Liver (tissue), 9 donors: ENCODE results near the gene GATB. TPM values are rescaled to one million over a fixed set of nuclear protein-coding genes. Genes with fewer than 3 reads are reported as not detected.

ENCODE experiments used
- DNase-seq: peaks from one replicate; pipeline ENCODE4 v3.0.0-alpha.2; 2017; ENCODE audit warnings: low spot score
- H3K27ac ChIP-seq, 2 donors: one replicate each; pipeline ENCODE4 v1.7.0; 2013; ENCODE audit warnings: inconsistent platforms in 2 of 2, low read length in 2 of 2, control low read depth in 1 of 2, low read depth in 1 of 2, mild to moderate bottlenecking in 1 of 2
- H3K27me3 ChIP-seq, 4 donors: one replicate each; pipeline versions ENCODE4 v1.6.1 to v1.7.0; 2013; ENCODE audit warnings: low read length in 3 of 4, inconsistent platforms in 1 of 4, mild to moderate bottlenecking in 1 of 4, moderate library complexity in 1 of 4; ENCODE audit not compliant: control insufficient read depth in 4 of 4, insufficient read depth in 4 of 4
- H3K36me3 ChIP-seq, 4 donors: one replicate each; pipeline versions ENCODE4 v1.6.1 to v1.7.0; 2013; ENCODE audit warnings: low read length in 3 of 4, mild to moderate bottlenecking in 3 of 4, low read depth in 1 of 4, moderate library complexity in 1 of 4; ENCODE audit not compliant: control insufficient read depth in 4 of 4, insufficient read depth in 3 of 4
- H3K4me1 ChIP-seq, 4 donors: one replicate each; pipeline versions ENCODE4 v1.6.1 to v1.7.0; 2013; ENCODE audit warnings: low read length in 3 of 4, mild to moderate bottlenecking in 3 of 4, moderate library complexity in 1 of 4; ENCODE audit not compliant: control insufficient read depth in 4 of 4, insufficient read depth in 4 of 4
- H3K4me3 ChIP-seq, 3 donors: one replicate each; pipeline versions ENCODE4 v1.6.1 to v1.7.0; 2013; ENCODE audit warnings: low read length in 3 of 3, control low read depth in 1 of 3, low read depth in 1 of 3, mild to moderate bottlenecking in 1 of 3
- H3K9ac ChIP-seq, 2 donors: one replicate each; pipeline ENCODE4 v1.7.0; 2013; ENCODE audit warnings: low read length in 2 of 2, mild to moderate bottlenecking in 2 of 2, moderate library complexity in 2 of 2, control low read depth in 1 of 2, low read depth in 1 of 2
- H3K9me3 ChIP-seq, 4 donors: one replicate each; pipeline versions ENCODE4 v1.6.1 to v1.7.0; 2013; ENCODE audit warnings: low read length in 3 of 4; ENCODE audit not compliant: control insufficient read depth in 4 of 4
- EGR1 ChIP-seq, 2 donors: IDR thresholded peaks; 2 replicates each; pipeline ENCODE4 v1.6.1; 2016 to 2018; ENCODE audit warnings: antibody characterized with exemption in 2 of 2, low read depth in 2 of 2
- FOXA1 ChIP-seq: IDR thresholded peaks from 2 replicates; pipeline ENCODE4 v1.6.1; 2016; ENCODE audit warnings: antibody characterized with exemption
- FOXA2 ChIP-seq: IDR thresholded peaks from 2 replicates; pipeline ENCODE4 v1.6.1; 2016; ENCODE audit warnings: antibody characterized with exemption
- GABPA ChIP-seq, 2 donors: IDR thresholded peaks in 1 of 2; conservative IDR thresholded peaks in 1 of 2; 2 replicates each; pipeline ENCODE4 v1.6.1; 2016; ENCODE audit warnings: antibody characterized with exemption in 2 of 2, mild to moderate bottlenecking in 1 of 2, moderate library complexity in 1 of 2
- HNF4A ChIP-seq, 2 donors: conservative IDR thresholded peaks; 2 replicates each; pipeline ENCODE4 v1.6.1; 2016; ENCODE audit warnings: antibody characterized with exemption in 2 of 2, mild to moderate bottlenecking in 2 of 2
- HNF4G ChIP-seq: IDR thresholded peaks from 2 replicates; pipeline ENCODE4 v1.6.1; 2016; ENCODE audit warnings: antibody characterized with exemption
- JUND ChIP-seq, 2 donors: IDR thresholded peaks; 2 replicates each; pipeline ENCODE4 v1.6.1; 2016; ENCODE audit warnings: antibody characterized with exemption in 2 of 2
- NR2F2 ChIP-seq: IDR thresholded peaks from 2 replicates; pipeline ENCODE4 v1.6.1; 2016; ENCODE audit warnings: antibody characterized with exemption
- RAD21 ChIP-seq, 2 donors: IDR thresholded peaks; 2 replicates each; pipeline ENCODE4 v1.6.1; 2016; ENCODE audit warnings: antibody characterized with exemption in 2 of 2, mild to moderate bottlenecking in 2 of 2
- RXRA ChIP-seq, 2 donors: IDR thresholded peaks; 2 replicates each; pipeline ENCODE4 v1.6.1; 2017 to 2018; ENCODE audit warnings: antibody characterized with exemption in 2 of 2, mild to moderate bottlenecking in 1 of 2
- SP1 ChIP-seq: IDR thresholded peaks from 2 replicates; pipeline ENCODE4 v1.6.1; 2018; ENCODE audit warnings: antibody characterized with exemption, mild to moderate bottlenecking
- TAF1 ChIP-seq: conservative IDR thresholded peaks from 2 replicates; pipeline ENCODE4 v1.6.1; 2016; ENCODE audit warnings: antibody characterized with exemption, mild to moderate bottlenecking
- YY1 ChIP-seq: IDR thresholded peaks from 2 replicates; pipeline ENCODE4 v1.6.1; 2016; ENCODE audit warnings: antibody characterized with exemption, mild to moderate bottlenecking
- WGBS: extraction: QIAGEN DNeasy Blood & Tissue Kit; methylation state at CpG from one replicate; pipeline ENCODE4 v1.1.7; 2013; 5-methylcytosine and 5-hydroxymethylcytosine counted together
- polyA plus RNA-seq, 2 donors: library from polyadenylated mRNA; stranded (reverse) in 1 of 2; unstranded in 1 of 2; fragments of 200-250 nt in 1 of 2; fragments of >200 nt in 1 of 2; fragmentation: Nextera tagmentation in 1 of 2; extraction: Ambion mirVana in 1 of 2; gene quantifications; one replicate each; pipeline versions ENCODE4 v1.2.1 to v1.2.3, GENCODE V29; 2013 to 2015
- total RNA-seq, 2 donors: library from RNA; depleted of rRNA; stranded (reverse); fragments of >200 nt; gene quantifications; one replicate each; pipeline ENCODE4 v1.2.3, GENCODE V29; 2014
- TF ChIP-seq, protein P1 (sequence below): IDR thresholded peaks from 2 replicates; pipeline ENCODE4 v1.6.1; 2016; ENCODE audit warnings: antibody characterized with exemption
- TF ChIP-seq, protein P2 (sequence below): IDR thresholded peaks from 2 replicates; pipeline ENCODE4 v1.6.1; 2016; ENCODE audit warnings: antibody characterized with exemption
- TF ChIP-seq, protein P3 (sequence below): fragments of 150-350 bp; IDR thresholded peaks from 2 replicates; pipeline ENCODE4 v1.5.1; 2017; ENCODE audit warnings: improper control_type of control experiment, low read depth, low read length; ENCODE audit not compliant: missing input control
- TF ChIP-seq, protein P4 (sequence below): IDR thresholded peaks from 2 replicates; pipeline ENCODE4 v1.6.1; 2016; ENCODE audit warnings: antibody characterized with exemption, mild to moderate bottlenecking
- donor health status: healthy.
- donor health status: healthy.
- donor health status: healthy.
- donor health status: healthy.
- donor health status: healthy.

Gene GATB
- total and polyA plus RNA-seq, 4 donors = 10.4 to 17.3 (median 12.5) TPM

DNA sequence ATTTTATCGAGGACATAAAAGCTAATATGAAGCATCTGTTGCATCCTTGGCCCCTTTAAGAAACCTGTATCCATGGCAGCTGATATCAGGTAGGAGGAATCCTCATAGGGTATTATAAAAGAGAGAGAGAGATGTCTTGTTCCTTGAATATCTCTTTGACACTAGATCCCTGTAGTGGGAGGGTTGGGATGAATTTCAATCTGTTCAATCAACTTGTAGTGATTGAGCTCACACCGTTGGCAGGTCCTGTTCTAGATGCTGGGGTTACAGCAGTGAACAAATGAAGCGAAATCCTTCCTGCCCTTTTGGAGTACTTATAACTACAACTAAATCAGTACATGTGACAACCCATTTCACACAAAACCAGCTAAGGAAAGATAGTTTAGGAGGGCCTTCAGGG, 35.3 kb upstream of the GATB start (continued):
- TF ChIP-seq, protein P1, sequence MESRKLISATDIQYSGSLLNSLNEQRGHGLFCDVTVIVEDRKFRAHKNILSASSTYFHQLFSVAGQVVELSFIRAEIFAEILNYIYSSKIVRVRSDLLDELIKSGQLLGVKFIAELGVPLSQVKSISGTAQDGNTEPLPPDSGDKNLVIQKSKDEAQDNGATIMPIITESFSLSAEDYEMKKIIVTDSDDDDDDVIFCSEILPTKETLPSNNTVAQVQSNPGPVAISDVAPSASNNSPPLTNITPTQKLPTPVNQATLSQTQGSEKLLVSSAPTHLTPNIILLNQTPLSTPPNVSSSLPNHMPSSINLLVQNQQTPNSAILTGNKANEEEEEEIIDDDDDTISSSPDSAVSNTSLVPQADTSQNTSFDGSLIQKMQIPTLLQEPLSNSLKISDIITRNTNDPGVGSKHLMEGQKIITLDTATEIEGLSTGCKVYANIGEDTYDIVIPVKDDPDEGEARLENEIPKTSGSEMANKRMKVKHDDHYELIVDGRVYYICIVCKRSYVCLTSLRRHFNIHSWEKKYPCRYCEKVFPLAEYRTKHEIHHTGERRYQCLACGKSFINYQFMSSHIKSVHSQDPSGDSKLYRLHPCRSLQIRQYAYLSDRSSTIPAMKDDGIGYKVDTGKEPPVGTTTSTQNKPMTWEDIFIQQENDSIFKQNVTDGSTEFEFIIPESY = no peak
- no peak for TF ChIP-seq JUND (IDR thresholded peaks at IDR 0.05)

DNA sequence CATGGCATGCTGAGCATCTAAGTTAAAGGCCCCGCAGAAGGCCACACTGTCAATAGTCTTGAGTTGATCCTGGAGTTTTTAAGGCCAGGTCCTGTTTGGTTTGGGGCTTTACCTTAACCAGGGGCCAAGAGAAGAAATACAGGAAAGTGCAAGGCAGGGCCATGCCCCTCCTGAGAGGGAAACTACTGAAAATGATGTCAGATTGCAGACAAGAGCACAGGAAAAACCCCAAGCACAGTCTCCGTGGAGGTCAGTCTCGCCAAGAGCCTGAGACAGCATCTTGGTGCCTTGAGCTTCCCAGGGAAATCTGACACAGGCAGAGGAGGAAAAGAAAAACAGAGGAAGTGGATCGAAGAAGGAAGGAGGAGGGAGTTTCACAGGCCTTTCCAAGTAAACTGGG, 32.2 kb upstream of the GATB start:
- 73% methylated on average over 4 of the region's 4 CpGs for WGBS
- no peak for DNase-seq
- H3K4me1 ChIP-seq = peaks cover 2 to 15% (median 11%) of the 10 kb centered on the region in 4 donors
- H3K27me3 ChIP-seq = no peaks in the 10 kb centered on the region
- no peaks in the 10 kb centered on the region for H3K9me3 ChIP-seq
- no peak overlapping the region for H3K27ac ChIP-seq
- no peak for TF ChIP-seq TAF1
- TF ChIP-seq GABPA (IDR thresholded peaks at IDR 0.05 in 1 of 2, conservative IDR thresholded peaks at IDR 0.05 in 1 of 2) = no peak
- TF ChIP-seq NR2F2 = no peak
- no peak for TF ChIP-seq FOXA1
- TF ChIP-seq RAD21 (IDR thresholded peaks at IDR 0.05) = no peak
- TF ChIP-seq, protein P2, sequence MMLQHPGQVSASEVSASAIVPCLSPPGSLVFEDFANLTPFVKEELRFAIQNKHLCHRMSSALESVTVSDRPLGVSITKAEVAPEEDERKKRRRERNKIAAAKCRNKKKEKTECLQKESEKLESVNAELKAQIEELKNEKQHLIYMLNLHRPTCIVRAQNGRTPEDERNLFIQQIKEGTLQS = no peak
- TF ChIP-seq, protein P3, sequence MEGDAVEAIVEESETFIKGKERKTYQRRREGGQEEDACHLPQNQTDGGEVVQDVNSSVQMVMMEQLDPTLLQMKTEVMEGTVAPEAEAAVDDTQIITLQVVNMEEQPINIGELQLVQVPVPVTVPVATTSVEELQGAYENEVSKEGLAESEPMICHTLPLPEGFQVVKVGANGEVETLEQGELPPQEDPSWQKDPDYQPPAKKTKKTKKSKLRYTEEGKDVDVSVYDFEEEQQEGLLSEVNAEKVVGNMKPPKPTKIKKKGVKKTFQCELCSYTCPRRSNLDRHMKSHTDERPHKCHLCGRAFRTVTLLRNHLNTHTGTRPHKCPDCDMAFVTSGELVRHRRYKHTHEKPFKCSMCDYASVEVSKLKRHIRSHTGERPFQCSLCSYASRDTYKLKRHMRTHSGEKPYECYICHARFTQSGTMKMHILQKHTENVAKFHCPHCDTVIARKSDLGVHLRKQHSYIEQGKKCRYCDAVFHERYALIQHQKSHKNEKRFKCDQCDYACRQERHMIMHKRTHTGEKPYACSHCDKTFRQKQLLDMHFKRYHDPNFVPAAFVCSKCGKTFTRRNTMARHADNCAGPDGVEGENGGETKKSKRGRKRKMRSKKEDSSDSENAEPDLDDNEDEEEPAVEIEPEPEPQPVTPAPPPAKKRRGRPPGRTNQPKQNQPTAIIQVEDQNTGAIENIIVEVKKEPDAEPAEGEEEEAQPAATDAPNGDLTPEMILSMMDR = no peak
- TF ChIP-seq RXRA (IDR thresholded peaks at IDR 0.05) = no peak
- TF ChIP-seq HNF4A (conservative IDR thresholded peaks at IDR 0.05) = no peak
- TF ChIP-seq, protein P4, sequence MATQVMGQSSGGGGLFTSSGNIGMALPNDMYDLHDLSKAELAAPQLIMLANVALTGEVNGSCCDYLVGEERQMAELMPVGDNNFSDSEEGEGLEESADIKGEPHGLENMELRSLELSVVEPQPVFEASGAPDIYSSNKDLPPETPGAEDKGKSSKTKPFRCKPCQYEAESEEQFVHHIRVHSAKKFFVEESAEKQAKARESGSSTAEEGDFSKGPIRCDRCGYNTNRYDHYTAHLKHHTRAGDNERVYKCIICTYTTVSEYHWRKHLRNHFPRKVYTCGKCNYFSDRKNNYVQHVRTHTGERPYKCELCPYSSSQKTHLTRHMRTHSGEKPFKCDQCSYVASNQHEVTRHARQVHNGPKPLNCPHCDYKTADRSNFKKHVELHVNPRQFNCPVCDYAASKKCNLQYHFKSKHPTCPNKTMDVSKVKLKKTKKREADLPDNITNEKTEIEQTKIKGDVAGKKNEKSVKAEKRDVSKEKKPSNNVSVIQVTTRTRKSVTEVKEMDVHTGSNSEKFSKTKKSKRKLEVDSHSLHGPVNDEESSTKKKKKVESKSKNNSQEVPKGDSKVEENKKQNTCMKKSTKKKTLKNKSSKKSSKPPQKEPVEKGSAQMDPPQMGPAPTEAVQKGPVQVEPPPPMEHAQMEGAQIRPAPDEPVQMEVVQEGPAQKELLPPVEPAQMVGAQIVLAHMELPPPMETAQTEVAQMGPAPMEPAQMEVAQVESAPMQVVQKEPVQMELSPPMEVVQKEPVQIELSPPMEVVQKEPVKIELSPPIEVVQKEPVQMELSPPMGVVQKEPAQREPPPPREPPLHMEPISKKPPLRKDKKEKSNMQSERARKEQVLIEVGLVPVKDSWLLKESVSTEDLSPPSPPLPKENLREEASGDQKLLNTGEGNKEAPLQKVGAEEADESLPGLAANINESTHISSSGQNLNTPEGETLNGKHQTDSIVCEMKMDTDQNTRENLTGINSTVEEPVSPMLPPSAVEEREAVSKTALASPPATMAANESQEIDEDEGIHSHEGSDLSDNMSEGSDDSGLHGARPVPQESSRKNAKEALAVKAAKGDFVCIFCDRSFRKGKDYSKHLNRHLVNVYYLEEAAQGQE = no peak
- no peak for TF ChIP-seq SP1
- no peak for TF ChIP-seq HNF4G
- H3K4me3 ChIP-seq = no peak overlapping the region
- no peaks in the 10 kb centered on the region for H3K36me3 ChIP-seq
- H3K9ac ChIP-seq = no peak overlapping the region

DNA sequence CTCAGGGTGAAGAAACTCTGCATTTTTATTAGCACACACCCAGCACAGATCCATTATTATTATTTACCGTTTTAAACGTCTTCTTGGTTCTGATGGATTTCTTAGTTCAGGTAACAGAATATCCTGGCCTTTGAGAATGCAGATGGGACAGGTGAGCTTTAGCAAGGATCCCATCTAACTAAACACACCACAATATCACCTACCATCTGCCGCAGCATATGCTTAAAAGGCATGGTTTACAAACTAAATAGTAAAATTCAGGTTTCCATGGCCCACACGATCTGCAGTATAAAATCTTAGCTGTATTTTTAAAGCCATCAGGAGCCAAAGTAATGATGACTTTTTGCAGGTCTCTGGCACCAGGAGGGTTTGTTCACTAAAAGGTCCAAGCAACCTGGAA, 31.7 kb upstream of the GATB start:
- no peak for DNase-seq
- 92% methylated on average over 4 of the region's 4 CpGs for WGBS
- Histone ChIP-seq H3K4me3 (no peak overlapping the region), H3K9ac (no peak overlapping the region), H3K27ac (no peak overlapping the region), H3K9me3 (no peaks in the 10 kb centered on the region), H3K27me3 (no peaks in the 10 kb centered on the region), H3K36me3 (no peaks in the 10 kb centered on the region), H3K4me1 (peaks cover 2 to 13% (median 8%) of the 10 kb centered on the region in 4 donors)
- TF ChIP-seq HNF4A (conservative IDR thresholded peaks at IDR 0.05) = no peak
- no peak for TF ChIP-seq EGR1 (IDR thresholded peaks at IDR 0.05; ENCODE audit: low read depth in 2 of 2)
- TF ChIP-seq FOXA2 = no peak
- TF ChIP-seq YY1 = no peak
- no peak for TF ChIP-seq RXRA (IDR thresholded peaks at IDR 0.05)
- TF ChIP-seq, protein P4 = no peak
- TF ChIP-seq, protein P1 = no peak
